ENCODE data around the gene TMEM97.

Gene TMEM97

GRCh38 chr17:28317099-28317965 is 1.7 kb upstream of the TMEM97 start:
- DNase-seq (ENCODE audit: low spot score): no peak

- no peak for DNase-seq (ENCODE audit: low spot score)
Observed at GRCh38 chr17:28317966-28318758, 838 bp upstream of the TMEM97 start.

GRCh38 chr17:28319598-28319935 is 567 bp downstream of the TMEM97 start:
- no peak for DNase-seq (ENCODE audit: low spot score)

- no peak for DNase-seq (ENCODE audit: low spot score)
Observed at GRCh38 chr17:28320215-28321061, 1.4 kb downstream of the TMEM97 start.

GRCh38 chr17:28324267-28324745 is 5.3 kb downstream of the TMEM97 start:
- DNase-seq (ENCODE audit: low spot score): no peak

- no peak for DNase-seq (ENCODE audit: low spot score)
Observed at GRCh38 chr17:28324781-28325180, 5.8 kb downstream of the TMEM97 start.

GRCh38 chr17:28325211-28325610 is 6.2 kb downstream of the TMEM97 start:
- DNase-seq (ENCODE audit: low spot score): no peak

- no peak for DNase-seq (ENCODE audit: low spot score)
Observed at GRCh38 chr17:28326114-28326513, 7.1 kb downstream of the TMEM97 start.

- no peak for DNase-seq (ENCODE audit: low spot score)
Observed at GRCh38 chr17:28327031-28327607, 8.1 kb downstream of the TMEM97 start.

GRCh38 chr17:28327709-28328108 is 8.7 kb downstream of the TMEM97 start:
- DNase-seq (ENCODE audit: low spot score): no peak

GRCh38 chr17:28328325-28328724 is 9.3 kb downstream of the TMEM97 start:
- no peak for DNase-seq (ENCODE audit: low spot score)

GRCh38 chr17:28330671-28331070 is 11.7 kb downstream of the TMEM97 start:
- DNase-seq (ENCODE audit: low spot score): no peak

- DNase-seq (ENCODE audit: low spot score): no peak
Observed at GRCh38 chr17:28331891-28332420, 13.0 kb downstream of the TMEM97 start.

GRCh38 chr17:28333083-28333746 is 14.2 kb downstream of the TMEM97 start:
- no peak for DNase-seq (ENCODE audit: low spot score)

- no peak for DNase-seq (ENCODE audit: low spot score)
Observed at GRCh38 chr17:28334171-28334570, 15.2 kb downstream of the TMEM97 start.

GRCh38 chr17:28334666-28335200 is 15.7 kb downstream of the TMEM97 start:
- DNase-seq (ENCODE audit: low spot score): no peak

- DNase-seq (ENCODE audit: low spot score): peak; percentile 97
Observed at GRCh38 chr17:28335201-28335958, 16.4 kb downstream of the TMEM97 start, which contains the start of the genes IFT20 and TNFAIP1. Gene IFT20 (minus strand): TSS chr17:28335472. CDS start chr17:28331985, 3,487 bp downstream. Gene TNFAIP1 (plus strand): TSS chr17:28335761. CDS start chr17:28339522, 3,761 bp downstream.

GRCh38 chr17:28335959-28336871 is 17.2 kb downstream of the TMEM97 start:
- peak; percentile 72 for DNase-seq (ENCODE audit: low spot score)
